Trophoblast cell (in vitro differentiated cells and primary cell): ENCODE measurements around the gene RP9.

ENCODE experiments used
- DNase-seq, 2 donors: peaks; one replicate each; pipeline ENCODE4 v3.0.0-alpha.2; 2016
- H2AFZ ChIP-seq: 2 replicates; pipeline ENCODE4 v1.6.1; 2013; ENCODE audit warnings: low read length, moderate library complexity, mild to moderate bottlenecking; ENCODE audit not compliant: insufficient read depth, poor library complexity
- H2AK5ac ChIP-seq: 2 replicates; pipeline ENCODE4 v1.6.1; 2013; ENCODE audit warnings: mild to moderate bottlenecking, low read length
- H2BK120ac ChIP-seq: 2 replicates; pipeline ENCODE4 v1.6.1; 2013; ENCODE audit warnings: low read length, mild to moderate bottlenecking, moderate library complexity; ENCODE audit not compliant: insufficient read depth, poor library complexity
- H2BK12ac ChIP-seq: 2 replicates; pipeline ENCODE4 v1.6.1; 2013; ENCODE audit warnings: mild to moderate bottlenecking, low read length, moderate library complexity
- H2BK5ac ChIP-seq: 2 replicates; pipeline ENCODE4 v1.6.1; 2013; ENCODE audit warnings: low read length, low read depth, moderate library complexity, mild to moderate bottlenecking; ENCODE audit not compliant: poor library complexity
- H3K14ac ChIP-seq: 2 replicates; pipeline ENCODE4 v1.6.1; 2013; ENCODE audit warnings: mild to moderate bottlenecking, low read length
- H3K18ac ChIP-seq: 2 replicates; pipeline ENCODE4 v1.6.1; 2013; ENCODE audit warnings: mild to moderate bottlenecking, low read length
- H3K23ac ChIP-seq: 2 replicates; pipeline ENCODE4 v1.6.1; 2013; ENCODE audit warnings: low read length
- H3K27ac ChIP-seq: 2 replicates; pipeline ENCODE4 v1.5.1; 2013; ENCODE audit warnings: low read depth, mild to moderate bottlenecking, inconsistent platforms, low read length, moderate library complexity
- H3K27me3 ChIP-seq: 2 replicates; pipeline ENCODE4 v1.6.1; 2013; ENCODE audit warnings: inconsistent platforms, mild to moderate bottlenecking, low read length, moderate library complexity; ENCODE audit not compliant: insufficient read depth
- H3K36me3 ChIP-seq, 2 experiments: 1 replicate in 1 of 2; 2 replicates in 1 of 2; pipeline ENCODE4 v1.6.1; 2013; ENCODE audit warnings: low read length in 2 of 2, mild to moderate bottlenecking in 2 of 2, moderate library complexity in 1 of 2; ENCODE audit not compliant: insufficient read depth in 2 of 2, control insufficient read depth in 1 of 2
- H3K4ac ChIP-seq: 2 replicates; pipeline ENCODE4 v1.6.1; 2013; ENCODE audit warnings: low read depth, mild to moderate bottlenecking, low read length, moderate library complexity
- H3K4me1 ChIP-seq, 2 experiments: 1 replicate in 1 of 2; 2 replicates in 1 of 2; pipeline ENCODE4 v1.6.1; 2013; ENCODE audit warnings: low read length in 2 of 2, mild to moderate bottlenecking in 2 of 2, moderate library complexity in 1 of 2; ENCODE audit not compliant: insufficient read depth in 2 of 2, control insufficient read depth in 1 of 2
- H3K4me2 ChIP-seq: 2 replicates; pipeline ENCODE4 v1.6.1; 2013; ENCODE audit warnings: inconsistent platforms, mild to moderate bottlenecking, low read length, moderate library complexity
- H3K4me3 ChIP-seq: 2 replicates; pipeline ENCODE4 v1.5.1; 2013; ENCODE audit warnings: mild to moderate bottlenecking, low read depth, low read length, inconsistent platforms
- H3K79me1 ChIP-seq: one replicate; pipeline ENCODE4 v1.6.1; 2013; ENCODE audit warnings: low read length
- H3K79me2 ChIP-seq: 2 replicates; pipeline ENCODE4 v1.6.1; 2013; ENCODE audit warnings: low read length, mild to moderate bottlenecking; ENCODE audit not compliant: control insufficient read depth, insufficient read depth, poor library complexity
- H3K9ac ChIP-seq: 2 replicates; pipeline ENCODE4 v1.6.1; 2013; ENCODE audit warnings: mild to moderate bottlenecking, low read length
- H3K9me3 ChIP-seq: 2 replicates; pipeline ENCODE4 v1.6.1; 2013; ENCODE audit warnings: low read depth, mild to moderate bottlenecking, control low read depth, inconsistent platforms, low read length; ENCODE audit not compliant: insufficient read depth
- H4K12ac ChIP-seq: 2 replicates; pipeline ENCODE4 v1.6.1; 2013; ENCODE audit warnings: low read depth, mild to moderate bottlenecking, low read length, moderate library complexity
- H4K8ac ChIP-seq: 2 replicates; pipeline ENCODE4 v1.6.1; 2013; ENCODE audit warnings: low read depth, mild to moderate bottlenecking, low read length, moderate library complexity
- H4K91ac ChIP-seq: one replicate; pipeline ENCODE4 v1.6.1; 2013; ENCODE audit warnings: low read depth, mild to moderate bottlenecking, low read length, moderate library complexity
- WGBS: extraction: QIAGEN DNeasy Blood & Tissue Kit; methylation state at CpG from one replicate; pipeline ENCODE4 v1.1.7; 2013; ENCODE audit warnings: missing lambda C conversion rate; ENCODE audit not compliant: insufficient read length, insufficient coverage; ENCODE audit errors: extremely low coverage; 5-methylcytosine and 5-hydroxymethylcytosine counted together

RP9 gene

GRCh38 chr7:33142585-33142984, 33.4 kb upstream of the RP9 start:
- H3K4ac ChIP-seq: no peak overlapping the region
- H2BK12ac ChIP-seq: no peak overlapping the region
- H2BK120ac ChIP-seq: no peak overlapping the region
- no CpG with 5 or more reads among the region's 1 CpG for WGBS
- no peak overlapping the region for H4K8ac ChIP-seq
- H2BK5ac ChIP-seq: no peak overlapping the region
- no peak for DNase-seq
- no peak overlapping the region for H2AFZ ChIP-seq
- H4K12ac ChIP-seq: no peak overlapping the region
- no peaks in the 10 kb centered on the region for H3K4me1 ChIP-seq
- no peak overlapping the region for H3K18ac ChIP-seq
- H3K79me1 ChIP-seq: no peaks in the 10 kb centered on the region
- no peaks in the 10 kb centered on the region for H3K9me3 ChIP-seq
- H3K27ac ChIP-seq: no peak overlapping the region
- H3K14ac ChIP-seq: no peak overlapping the region
- H4K91ac ChIP-seq: no peak overlapping the region
- no peak overlapping the region for H2AK5ac ChIP-seq
- no peak overlapping the region for H3K4me2 ChIP-seq
- no peak overlapping the region for H3K9ac ChIP-seq
- no peak overlapping the region for H3K23ac ChIP-seq
- H3K27me3 ChIP-seq: no peaks in the 10 kb centered on the region
- H3K4me3 ChIP-seq: no peak overlapping the region
- no peaks in the 10 kb centered on the region for H3K79me2 ChIP-seq
- no peaks in the 10 kb centered on the region for H3K36me3 ChIP-seq

GRCh38 chr7:33137103-33137502, 27.9 kb upstream of the RP9 start:
- WGBS: no CpG with 5 or more reads among the region's 15 CpGs
- Histone ChIP-seq H3K23ac (no peak overlapping the region), H3K4me3 (no peak overlapping the region), H3K9me3 (no peaks in the 10 kb centered on the region), H3K27ac (no peak overlapping the region), H2AFZ (no peak overlapping the region), H3K4me1 (no peaks in the 10 kb centered on the region), H2AK5ac (no peak overlapping the region), H3K79me2 (no peaks in the 10 kb centered on the region), H3K18ac (peak overlapping the region; percentile 29), H3K14ac (no peak overlapping the region), H2BK120ac (no peak overlapping the region), H3K9ac (no peak overlapping the region), H3K79me1 (no peaks in the 10 kb centered on the region), H2BK5ac (no peak overlapping the region), H4K12ac (no peak overlapping the region), H3K36me3 (no peaks in the 10 kb centered on the region), H2BK12ac (no peak overlapping the region), H3K4ac (no peak overlapping the region), H3K4me2 (no peak overlapping the region), H4K8ac (no peak overlapping the region), H3K27me3 (no peaks in the 10 kb centered on the region), H4K91ac (no peak overlapping the region)
- no peak for DNase-seq

- H3K18ac ChIP-seq: no peak overlapping the region
- H3K79me2 ChIP-seq: no peaks in the 10 kb centered on the region
- H4K8ac ChIP-seq: no peak overlapping the region
- H3K4me3 ChIP-seq: no peak overlapping the region
- H3K79me1 ChIP-seq: peaks cover 3% of the 10 kb centered on the region
- H3K14ac ChIP-seq: no peak overlapping the region
- H3K4me1 ChIP-seq: peaks cover 0 to 5% of the 10 kb centered on the region in 2 experiments
- H3K27ac ChIP-seq: no peak overlapping the region
- H3K9ac ChIP-seq: no peak overlapping the region
- no peak overlapping the region for H4K12ac ChIP-seq
- no peak overlapping the region for H2BK12ac ChIP-seq
- no peak overlapping the region for H2BK5ac ChIP-seq
- WGBS: no CpG with 5 or more reads among the region's 3 CpGs
- no peak overlapping the region for H3K23ac ChIP-seq
- no peak for DNase-seq
- no peaks in the 10 kb centered on the region for H3K27me3 ChIP-seq
- peak overlapping the region; percentile 88 for H3K4me2 ChIP-seq
- no peak overlapping the region for H4K91ac ChIP-seq
- H3K9me3 ChIP-seq: no peaks in the 10 kb centered on the region
- no peak overlapping the region for H2AK5ac ChIP-seq
- H2AFZ ChIP-seq: no peak overlapping the region
- H3K4ac ChIP-seq: no peak overlapping the region
- H3K36me3 ChIP-seq: no peaks in the 10 kb centered on the region
- H2BK120ac ChIP-seq: no peak overlapping the region
Measured at GRCh38 chr7:33130184-33130583, 21.0 kb upstream of the RP9 start.

GRCh38 chr7:33129806-33130153, 20.6 kb upstream of the RP9 start:
- H2AK5ac ChIP-seq: no peak overlapping the region
- peak overlapping the region; percentile 85 for H3K4me3 ChIP-seq
- no peak overlapping the region for H3K14ac ChIP-seq
- peak overlapping the region; percentile 27 for H2AFZ ChIP-seq
- no peak overlapping the region for H2BK5ac ChIP-seq
- no peak overlapping the region for H3K4ac ChIP-seq
- peaks cover 3% of the 10 kb centered on the region for H3K79me1 ChIP-seq
- no peak overlapping the region for H4K12ac ChIP-seq
- H3K9ac ChIP-seq: peak overlapping the region; percentile 65
- H3K18ac ChIP-seq: no peak overlapping the region
- H3K23ac ChIP-seq: no peak overlapping the region
- H4K8ac ChIP-seq: peak overlapping the region; percentile 58
- no peaks in the 10 kb centered on the region for H3K79me2 ChIP-seq
- no peak overlapping the region for H2BK12ac ChIP-seq
- WGBS: no CpG with 5 or more reads among the region's 11 CpGs
- H4K91ac ChIP-seq: no peak overlapping the region
- no peaks in the 10 kb centered on the region for H3K36me3 ChIP-seq
- H3K4me2 ChIP-seq: peak overlapping the region; percentile 88
- no peak overlapping the region for H3K27ac ChIP-seq
- H2BK120ac ChIP-seq: no peak overlapping the region
- no peaks in the 10 kb centered on the region for H3K9me3 ChIP-seq
- no peaks in the 10 kb centered on the region for H3K27me3 ChIP-seq
- peak in 1 of 2 donors; percentile 2 for DNase-seq
- peaks cover 0 to 5% of the 10 kb centered on the region in 2 experiments for H3K4me1 ChIP-seq
